GM18508 (cell line): Measurements from ENCODE around the gene SPIRE1.

ENCODE experiments used
- ATAC-seq: cut with Tn5 transposase; IDR thresholded peaks from one replicate; pipeline ENCODE4 v1.9.1; 2021; ENCODE audit warnings: moderate number of reproducible peaks; ENCODE audit not compliant: insufficient read depth, unreplicated experiment

Gene SPIRE1

DNA sequence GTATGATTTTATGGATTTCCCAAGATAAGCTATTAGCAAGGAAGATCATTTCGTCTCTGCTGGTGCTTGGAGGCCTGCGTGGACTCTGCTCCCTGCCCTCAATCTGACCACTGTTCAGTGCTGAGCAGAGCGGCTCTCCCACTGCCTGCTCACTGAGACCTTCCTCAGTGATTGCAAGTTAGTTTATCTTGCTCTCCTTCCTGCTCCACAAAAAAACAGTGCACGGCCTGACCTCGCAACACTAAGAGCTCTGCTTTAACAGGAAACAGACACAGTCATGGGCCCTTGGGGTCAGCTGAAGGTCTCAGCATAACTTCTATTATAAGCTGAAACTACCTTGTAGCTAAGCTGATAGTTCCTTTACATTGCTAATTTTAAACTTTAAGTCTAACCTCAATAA, 197.0 kb downstream of the SPIRE1 start:
- ATAC-seq: no peak

DNA sequence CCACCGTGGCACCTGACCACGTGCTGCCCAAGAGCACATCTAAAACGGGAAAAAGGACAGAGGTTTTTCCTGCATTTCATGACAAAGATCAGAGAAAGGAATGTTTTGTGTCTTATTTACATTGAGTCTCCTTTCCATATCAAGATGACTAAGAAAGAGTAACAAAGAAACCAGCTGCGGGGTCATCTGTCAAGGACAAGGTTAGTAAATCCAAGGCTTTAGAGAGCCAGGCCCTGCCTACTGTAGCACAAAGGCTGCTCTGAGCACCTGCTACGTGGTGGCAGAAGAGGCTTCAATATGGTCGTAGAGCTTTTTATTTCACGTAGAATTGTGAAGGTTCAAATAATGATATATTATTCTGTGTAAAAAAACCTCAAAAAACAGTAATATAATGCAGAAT, 199.1 kb downstream of the SPIRE1 start:
- ATAC-seq: no peak

DNA sequence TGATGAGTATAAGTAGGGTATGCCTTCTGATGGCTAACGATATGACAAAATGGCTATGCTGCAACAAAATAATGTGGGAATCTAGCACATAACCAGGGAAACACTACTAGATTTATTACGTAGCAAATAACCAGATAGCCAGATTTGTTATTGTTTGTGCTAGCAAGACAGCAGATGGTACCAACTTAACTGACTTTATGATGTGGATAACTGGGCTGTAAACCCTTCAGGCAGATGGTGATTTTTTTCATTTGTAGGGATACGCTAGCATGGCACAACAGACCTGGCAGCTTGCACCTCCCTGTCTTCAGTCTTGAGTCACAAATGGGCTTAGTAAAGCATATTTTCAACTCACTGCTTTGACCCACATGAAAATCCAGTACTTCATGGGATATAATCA, 201.5 kb downstream of the SPIRE1 start:
- no peak for ATAC-seq

DNA sequence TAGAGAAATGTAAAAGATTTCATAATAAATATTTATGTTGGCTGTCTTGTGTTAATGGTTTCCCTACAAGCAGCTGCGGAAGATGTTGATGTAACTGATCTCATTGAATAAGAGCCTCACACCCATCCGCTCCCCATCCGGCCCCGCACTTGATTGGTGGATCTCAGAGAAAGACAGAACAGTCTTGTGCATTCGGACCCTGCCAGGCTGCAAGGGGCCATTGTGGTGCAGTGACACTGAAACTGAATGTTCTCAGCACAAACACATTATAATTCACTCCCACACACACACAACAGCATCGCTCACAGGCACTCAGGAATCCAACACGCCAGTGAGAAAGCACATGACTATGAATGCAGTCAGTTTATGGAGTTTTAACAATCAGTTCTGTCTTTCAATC, 202.4 kb downstream of the SPIRE1 start:
- no peak for ATAC-seq

DNA sequence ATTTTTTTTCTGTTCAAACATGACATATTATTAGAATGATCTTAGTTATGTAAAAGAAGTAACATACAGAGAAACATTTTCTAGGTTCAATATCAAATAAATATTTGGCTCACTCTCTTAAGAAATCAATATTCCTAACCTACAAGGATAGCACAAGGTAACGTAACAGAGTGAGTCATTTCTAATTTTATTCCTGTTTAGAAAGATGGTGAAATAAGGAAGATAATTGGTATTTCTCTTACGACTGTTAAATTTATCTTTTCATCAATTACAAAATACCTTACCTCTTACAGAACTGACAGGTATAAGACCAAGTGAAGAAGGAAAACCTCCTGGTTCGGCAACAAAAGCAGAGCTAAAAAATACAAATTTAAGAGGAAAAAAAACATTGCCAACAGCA, 205.1 kb downstream of the SPIRE1 start:
- ATAC-seq: no peak

DNA sequence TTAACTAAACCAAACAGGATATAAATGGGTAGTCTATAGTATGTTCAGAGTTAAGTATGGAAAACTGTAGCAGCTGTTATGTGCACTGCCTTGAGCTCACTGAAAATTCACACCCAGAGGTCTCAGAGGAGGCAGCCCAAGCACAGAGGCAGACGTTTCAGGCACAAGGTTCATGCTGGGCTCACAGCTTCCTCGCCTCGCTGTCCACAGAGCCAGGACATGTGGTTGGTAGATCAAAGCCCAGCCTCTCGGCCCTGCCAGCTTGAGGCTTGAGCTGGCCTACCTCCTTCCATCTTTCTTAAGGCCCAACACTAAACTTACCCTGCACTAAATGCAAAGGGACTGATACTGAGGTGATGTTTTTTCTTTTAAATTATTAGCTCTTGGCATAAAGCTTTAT, 206.5 kb downstream of the SPIRE1 start:
- no peak for ATAC-seq

DNA sequence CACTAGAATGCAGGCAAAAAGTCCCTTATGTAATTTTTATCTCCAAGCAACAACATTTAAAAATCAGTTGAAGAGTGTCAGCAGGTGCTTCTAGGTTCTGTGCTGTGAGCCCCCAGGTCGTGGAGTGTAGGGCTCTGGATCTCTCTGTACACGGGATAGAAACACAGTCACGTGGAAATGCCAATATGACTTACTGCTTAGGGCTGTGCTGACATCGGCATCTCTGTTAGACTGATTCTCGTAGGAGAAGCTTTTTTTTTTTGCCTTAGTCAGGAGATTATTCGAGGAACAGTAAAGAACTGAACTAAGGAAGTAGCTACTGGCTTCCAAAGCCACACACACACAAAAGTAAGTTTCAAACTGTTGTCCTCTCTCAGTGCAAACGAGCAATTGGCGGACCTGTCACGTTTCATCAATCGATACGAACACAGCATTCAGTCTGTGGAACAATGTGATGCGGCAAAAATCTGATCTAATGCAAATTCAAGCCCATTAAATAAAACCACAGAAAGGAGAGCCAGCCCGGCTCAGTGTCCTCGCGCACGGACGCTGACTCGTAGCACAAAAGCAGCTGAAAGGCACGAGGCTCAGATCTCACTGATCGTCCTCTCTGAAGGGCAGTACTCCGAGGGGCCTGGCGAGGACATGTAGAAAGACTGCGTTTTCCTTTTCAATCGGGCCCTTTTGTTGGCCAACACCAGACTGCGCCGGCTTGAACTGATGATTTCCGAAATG, 208.7 kb downstream of the SPIRE1 start:
- ATAC-seq: no peak

DNA sequence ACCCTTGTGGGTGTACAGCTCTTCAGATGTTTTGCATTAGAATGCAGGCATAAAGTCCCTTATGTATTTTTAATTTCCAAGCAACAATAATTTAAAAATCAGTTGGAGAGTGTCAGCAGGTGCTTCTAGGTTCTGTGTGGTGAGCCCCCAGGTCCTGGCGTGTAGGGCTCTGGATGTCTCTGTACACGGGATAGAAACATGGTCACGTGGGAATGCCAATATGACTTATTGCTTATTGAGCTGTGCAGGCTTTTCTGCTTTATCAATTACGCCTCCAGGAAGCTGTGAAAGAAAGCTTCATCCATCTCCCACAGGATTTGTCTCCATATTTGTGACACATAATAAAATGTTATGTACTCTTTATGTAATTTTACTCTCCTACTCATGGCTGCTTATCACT, 212.4 kb downstream of the SPIRE1 start:
- ATAC-seq: no peak

DNA sequence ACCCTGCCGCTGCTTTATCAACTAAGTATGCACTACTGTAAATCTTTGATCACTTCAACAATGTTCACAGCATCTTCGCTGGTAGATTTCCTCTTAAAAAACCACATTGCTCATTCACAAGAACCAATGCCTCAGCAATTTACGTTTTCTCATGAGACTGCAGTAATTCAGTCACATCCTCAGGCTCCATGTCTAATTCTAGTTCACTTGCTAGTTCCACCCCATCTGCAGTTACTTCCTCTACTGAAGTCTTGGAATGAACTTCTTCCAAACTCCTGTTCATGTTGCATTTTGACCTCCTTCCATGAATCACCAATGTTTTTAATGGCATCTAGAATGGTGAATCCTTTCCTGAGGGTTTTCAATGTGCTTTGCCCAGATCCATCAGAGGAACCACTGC, 214.4 kb downstream of the SPIRE1 start:
- ATAC-seq: no peak

DNA sequence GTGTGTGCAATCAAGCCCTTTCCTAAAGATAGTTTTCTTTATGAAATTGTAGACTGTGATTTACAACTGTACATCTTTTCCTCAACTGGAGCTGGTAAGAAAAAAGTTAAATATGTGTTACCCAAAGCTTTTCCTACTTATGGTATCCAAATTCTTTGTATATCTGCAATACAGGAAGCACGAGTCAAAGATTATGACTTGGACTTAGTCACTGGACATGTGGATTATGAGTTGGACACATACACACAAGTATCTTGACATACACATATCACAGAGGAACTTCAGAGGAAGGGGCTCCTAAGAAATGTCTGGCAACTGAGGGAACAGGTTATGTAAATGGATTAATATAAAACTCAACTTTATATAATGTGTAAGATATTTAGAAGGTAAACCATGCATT, 215.0 kb downstream of the SPIRE1 start:
- no peak for ATAC-seq

DNA sequence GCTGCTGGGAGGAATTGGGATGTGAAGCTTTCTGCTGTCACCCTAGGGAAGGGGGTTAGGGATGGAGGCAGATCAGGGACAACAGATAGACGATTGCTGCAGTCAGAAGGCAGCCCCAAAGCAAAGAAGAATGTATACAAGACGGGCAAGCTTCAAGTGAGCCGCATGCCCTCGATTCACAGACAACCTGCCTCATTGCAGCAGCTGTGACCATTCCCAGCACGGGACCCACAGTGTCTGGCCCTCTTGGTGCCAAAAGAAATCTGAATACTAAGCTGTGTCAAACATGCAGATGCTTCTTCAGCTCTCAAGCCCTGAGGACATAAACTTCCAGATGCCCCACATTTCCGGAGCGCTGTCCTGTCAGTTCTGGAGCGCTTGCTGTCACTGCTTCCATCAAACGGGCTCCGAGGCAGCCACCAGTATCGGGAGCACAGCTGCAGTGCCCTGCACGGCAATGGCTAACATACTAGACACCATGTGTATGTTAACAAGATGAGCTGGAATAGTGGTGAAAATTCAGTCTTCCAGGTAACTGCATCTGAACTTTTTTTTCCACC, 216.4 kb downstream of the SPIRE1 start:
- no peak for ATAC-seq

DNA sequence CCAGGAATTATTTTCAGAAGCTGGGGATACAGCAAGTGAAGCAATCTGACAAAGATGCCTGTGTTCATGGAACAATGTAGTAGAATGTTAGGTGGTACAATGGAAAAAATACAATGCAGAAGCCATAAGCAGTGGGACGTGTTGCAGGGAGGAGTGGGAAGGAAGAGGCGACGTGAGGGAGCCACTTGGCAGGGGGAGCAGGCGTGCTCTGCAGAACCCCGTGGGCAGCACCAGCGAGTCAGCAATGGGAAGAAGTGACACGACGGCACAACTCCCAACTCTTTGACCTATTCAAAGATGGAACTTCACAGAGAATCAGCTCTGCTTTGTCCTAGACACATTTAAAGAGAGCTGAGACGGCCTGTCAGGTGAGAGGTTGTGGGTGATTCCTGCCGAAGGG, 219.7 kb downstream of the SPIRE1 start:
- ATAC-seq: no peak

DNA sequence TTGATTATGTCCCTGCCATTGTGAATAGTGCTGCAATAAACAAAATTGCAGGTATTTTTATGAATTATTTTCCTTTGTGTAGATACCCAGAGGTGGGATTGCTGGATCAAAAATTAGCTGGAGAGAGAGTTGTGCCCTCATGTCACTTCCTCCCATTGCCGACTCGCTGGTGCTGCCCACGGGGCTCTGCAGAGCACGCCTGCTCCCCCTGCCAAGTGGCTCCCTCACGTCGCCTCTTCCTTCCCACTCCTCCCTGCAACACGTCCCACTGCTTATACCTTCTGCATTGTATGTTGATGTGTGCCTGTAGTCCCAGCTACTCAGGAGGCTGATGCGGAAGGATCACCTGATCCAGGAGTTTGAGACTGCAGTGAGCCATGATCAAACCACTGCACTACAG, 222.0 kb downstream of the SPIRE1 start:
- no peak for ATAC-seq

DNA sequence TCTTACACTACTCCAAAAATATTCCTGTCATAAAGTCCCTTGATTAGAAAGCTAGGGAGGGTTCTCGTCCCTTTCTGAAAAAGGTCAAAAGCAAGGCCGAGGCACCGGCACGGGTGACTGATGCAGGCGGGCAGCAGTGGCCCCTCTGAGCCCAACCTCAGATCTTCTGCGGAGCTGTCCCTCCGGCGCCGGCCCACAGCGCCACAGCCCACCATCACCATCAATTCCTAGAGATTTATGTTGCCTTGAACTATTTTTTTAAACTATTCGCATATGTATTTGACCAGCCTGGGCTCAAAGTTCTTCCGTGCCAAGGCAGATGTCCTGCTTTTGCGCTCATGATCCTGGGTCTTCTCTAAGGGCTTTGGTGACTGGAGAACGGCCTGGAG, 223.4 kb downstream of the SPIRE1 start:
- no peak for ATAC-seq

DNA sequence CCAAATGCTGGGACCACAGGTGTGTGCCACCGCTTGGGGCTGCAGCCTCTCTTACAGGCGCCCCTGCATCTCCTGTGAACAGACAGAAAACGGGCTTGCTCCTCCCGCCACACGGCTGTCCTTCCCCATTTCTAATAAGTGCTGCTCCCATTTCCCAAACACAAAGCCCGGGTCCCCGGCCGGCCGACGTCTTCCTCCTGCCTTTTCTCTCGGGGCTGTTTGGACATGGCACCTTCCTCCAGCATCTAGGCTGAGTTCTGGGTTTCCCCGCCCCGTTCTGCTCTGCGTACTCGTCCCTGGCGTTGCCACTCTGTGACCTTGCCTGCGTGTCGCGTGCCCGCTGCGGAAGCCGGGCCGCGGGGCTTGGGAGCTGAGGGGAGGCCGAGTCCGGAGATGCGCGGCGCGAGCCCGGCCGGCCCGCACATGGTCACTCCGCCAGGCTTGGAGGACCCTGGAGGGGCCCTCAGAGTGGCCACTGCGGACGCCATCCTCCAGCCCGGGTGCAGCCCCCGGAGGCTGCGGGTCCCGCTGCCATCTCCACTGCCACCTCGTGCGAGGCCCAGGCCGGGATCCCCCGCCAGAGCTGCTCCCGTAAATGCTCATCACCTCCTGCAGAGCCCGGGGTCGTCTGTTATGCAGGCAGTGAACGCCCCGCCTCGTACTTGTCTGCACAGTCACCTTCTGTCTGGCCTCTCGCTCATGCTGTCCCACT, 223.9 kb downstream of the SPIRE1 start:
- no peak for ATAC-seq

DNA sequence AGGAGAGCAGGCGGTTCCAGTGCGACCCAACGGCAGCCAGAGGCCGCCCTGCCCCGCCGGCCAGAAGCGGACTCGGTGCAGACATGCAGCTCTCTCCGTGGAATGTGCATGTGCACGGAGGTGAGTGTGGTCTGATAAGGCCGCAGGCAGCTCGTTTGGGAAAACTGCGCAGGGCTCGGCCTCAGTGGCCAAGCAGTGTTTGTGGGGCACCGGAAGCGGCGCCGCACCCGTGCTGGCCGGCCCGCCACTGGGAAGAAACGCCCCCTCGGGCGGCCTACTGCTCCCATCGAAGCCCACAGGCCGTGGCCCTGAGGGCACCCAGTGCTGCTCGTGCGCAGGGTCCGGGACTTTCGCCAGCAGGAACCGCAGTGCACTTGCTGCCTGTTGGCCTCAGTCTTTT, 225.0 kb downstream of the SPIRE1 start:
- no peak for ATAC-seq

DNA sequence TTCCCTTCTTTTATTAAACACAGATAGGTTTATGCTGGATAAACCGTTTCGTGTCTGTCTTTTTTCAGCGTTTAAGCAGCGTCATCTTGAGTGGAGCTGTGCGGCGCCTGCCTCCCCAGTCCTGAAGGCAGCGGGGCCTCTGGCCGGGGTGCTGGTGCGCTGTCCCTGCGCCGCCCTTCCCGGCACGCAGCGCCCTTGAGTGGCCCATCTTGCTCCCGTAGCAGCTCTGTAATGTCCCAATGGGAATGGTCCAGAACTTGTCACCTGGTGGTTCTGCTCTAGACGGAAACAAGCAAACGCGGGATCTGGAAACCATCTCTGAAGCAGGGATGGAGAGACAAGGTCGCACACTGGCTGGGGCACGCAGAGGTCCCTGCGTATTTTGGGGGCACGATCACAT, 225.7 kb downstream of the SPIRE1 start:
- no peak for ATAC-seq

DNA sequence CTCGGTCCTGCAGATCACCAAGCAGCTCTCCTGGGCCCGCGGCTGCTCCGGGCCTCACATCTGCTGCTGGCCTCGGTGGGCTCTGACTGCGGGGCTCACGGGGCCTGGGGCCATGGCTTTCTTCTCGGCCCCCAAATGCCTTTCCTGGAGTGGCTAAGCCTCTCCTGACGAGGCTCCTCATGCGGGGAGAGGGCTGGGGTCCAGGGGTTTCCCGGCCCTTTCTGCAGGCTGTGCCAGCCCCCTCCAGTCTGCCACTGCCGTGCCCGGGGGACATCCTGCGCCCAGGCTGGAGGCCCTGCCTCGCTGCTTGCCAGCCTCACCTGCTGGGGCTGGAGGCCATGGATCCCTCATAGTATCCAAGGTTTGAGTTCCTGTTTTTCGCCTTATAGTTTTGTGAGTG, 226.3 kb downstream of the SPIRE1 start:
- no peak for ATAC-seq

DNA sequence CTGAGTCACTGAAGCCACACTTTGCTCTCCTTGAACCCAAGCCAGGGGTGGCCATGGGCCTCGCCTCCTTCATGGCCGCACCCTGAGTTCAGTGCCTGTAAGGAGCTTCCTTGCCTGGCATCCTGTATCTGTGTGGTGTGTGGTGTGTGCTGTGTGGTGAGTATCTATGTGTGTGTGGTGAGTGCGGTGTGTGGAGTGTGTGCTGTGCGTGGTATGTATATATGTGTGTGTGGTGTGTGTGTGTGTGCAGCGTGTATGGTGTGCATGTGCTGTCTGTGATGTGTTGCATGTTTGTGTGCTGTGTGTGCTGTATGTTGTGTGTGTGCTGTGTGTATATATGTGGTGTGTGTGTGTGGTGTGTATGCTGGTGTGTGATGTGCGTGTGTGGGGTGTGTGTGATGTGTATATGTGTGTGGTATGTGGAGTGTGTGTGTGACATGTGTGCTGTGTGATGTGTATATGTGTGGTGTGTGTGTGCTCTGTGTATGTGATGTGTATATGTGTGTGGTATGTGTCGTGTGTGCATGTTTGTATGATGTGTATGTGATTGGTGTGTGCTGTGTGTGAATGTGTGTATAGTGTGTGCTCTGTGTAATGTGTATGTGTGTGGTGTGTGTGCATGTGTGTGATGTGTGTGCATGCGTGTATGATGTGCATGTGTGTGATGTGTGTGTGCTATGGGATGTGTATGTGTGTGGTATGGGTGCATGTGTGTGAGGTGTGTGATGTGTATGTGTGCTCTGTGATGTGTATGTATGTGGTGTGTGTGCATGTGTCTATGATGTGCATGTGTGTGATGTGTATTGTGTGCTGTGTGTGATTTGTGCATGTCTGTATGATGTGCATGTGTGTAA, 227.5 kb downstream of the SPIRE1 start:
- no peak for ATAC-seq

DNA sequence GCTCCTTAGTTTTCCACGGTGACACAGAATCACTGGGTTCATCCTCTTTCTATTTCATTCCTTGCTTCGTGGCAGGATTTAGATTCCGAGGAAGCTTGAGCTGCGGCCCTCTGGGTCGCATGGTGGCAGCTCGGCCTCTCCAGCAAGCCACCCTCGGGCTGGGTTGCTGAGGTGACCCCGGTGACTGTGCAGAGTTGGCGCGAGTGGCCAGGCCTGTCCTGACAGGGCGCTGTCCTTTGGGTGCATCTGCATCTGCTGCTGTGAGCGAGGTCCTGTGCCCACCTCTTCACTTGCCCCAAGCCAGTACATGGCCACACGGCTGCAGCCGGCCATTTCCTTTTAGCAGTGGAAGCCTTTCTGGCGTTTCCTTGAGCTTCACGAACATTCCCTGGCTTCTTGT, 228.4 kb downstream of the SPIRE1 start:
- no peak for ATAC-seq

DNA sequence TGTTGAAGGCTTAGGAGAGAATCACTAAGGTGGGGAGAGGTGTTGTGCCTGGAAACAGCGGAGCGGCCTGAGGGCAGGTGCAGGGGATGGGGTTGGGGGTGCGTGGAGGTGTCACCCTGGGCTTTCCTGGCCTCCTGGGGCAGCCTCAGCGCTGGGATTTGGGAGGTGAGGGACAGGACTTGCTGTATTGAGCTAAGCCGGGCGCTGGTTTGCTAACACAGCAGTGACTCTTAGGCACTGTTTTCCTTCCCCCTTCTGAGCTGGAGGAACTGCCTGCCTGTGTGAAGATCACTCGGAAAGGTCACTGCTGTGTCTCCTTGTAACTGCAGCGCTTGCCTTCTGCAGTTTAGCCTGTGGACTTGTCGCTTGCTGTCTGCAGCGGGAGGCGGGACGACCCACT, 229.0 kb downstream of the SPIRE1 start:
- ATAC-seq: no peak
